DOHH2 (cell line): ENCODE results near the gene TFF3.

Source experiments
- EZH2phosphoT487 ChIP-seq: fragments of 200-600 bp; sonication (generic); IDR thresholded peaks from 2 replicates; pipeline ENCODE4 v1.6.1; 2017; ENCODE audit warnings: borderline replicate concordance, mild to moderate bottlenecking, antibody characterized with exemption, low read length, moderate library complexity, mixed read lengths
- TF ChIP-seq, protein P1 (sequence below): fragments of 200-600 bp; sonication (generic); IDR thresholded peaks from one replicate; pipeline ENCODE4 v1.5.1; 2014; ENCODE audit warnings: antibody characterized with exemption, mild to moderate bottlenecking, low read depth, low read length; ENCODE audit not compliant: poor library complexity, severe bottlenecking

DNA sequence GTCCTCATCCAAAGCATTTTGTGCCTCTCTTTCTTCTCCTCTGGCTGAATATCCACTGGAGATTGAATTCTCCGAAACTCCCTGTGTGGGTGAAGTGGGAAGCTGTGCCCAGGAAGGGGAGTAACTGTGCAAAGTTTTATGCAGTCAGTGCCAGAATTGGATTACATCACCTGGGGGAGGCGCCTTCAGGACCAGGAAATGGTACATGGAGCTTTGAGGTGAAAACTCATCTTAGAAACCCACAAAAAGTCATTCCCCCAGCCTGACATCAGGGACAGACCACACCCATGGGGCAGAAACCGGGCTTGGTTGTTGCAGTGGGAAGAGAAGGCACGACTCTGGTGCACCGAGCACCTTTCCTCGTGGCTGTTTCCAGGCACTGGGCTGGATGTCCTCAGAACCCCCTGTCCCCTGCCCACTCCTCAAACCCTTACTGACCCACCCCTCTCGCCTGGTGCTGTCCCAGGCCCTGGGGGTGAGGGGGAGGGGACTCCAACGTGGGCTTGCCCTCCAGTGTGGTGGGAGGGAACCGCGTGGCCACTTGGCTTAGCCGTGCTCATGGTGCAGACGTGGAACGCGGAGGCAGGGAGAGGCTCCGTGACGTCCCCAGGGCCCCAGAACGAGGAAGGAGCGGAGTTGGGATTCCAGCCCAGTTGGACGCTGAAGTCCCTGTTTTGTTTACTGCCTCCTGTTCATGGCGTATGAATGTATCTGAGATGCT lies 15.7 kb downstream of the TFF3 start:
- TF ChIP-seq, protein P1, sequence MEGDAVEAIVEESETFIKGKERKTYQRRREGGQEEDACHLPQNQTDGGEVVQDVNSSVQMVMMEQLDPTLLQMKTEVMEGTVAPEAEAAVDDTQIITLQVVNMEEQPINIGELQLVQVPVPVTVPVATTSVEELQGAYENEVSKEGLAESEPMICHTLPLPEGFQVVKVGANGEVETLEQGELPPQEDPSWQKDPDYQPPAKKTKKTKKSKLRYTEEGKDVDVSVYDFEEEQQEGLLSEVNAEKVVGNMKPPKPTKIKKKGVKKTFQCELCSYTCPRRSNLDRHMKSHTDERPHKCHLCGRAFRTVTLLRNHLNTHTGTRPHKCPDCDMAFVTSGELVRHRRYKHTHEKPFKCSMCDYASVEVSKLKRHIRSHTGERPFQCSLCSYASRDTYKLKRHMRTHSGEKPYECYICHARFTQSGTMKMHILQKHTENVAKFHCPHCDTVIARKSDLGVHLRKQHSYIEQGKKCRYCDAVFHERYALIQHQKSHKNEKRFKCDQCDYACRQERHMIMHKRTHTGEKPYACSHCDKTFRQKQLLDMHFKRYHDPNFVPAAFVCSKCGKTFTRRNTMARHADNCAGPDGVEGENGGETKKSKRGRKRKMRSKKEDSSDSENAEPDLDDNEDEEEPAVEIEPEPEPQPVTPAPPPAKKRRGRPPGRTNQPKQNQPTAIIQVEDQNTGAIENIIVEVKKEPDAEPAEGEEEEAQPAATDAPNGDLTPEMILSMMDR, result no peak
- no peak for TF ChIP-seq EZH2phosphoT487
